KMS-11 (cell line): ENCODE measurements around the gene OTOP2.
A peak's percentile ranks its signal among the peaks of the same experiment; 100 is the strongest.

Experiments used
- H2AFZ ChIP-seq: fragments of 200-600 bp; sonication (generic); 2 replicates; pipeline ENCODE4 v1.6.1; 2016; ENCODE audit warnings: antibody characterized with exemption, mixed run types, low read depth
- H3K27ac ChIP-seq: fragments of 200-600 bp; sonication (generic); 2 replicates; pipeline ENCODE4 v1.6.1; 2016; ENCODE audit warnings: mild to moderate bottlenecking, mixed run types
- H3K27me3 ChIP-seq: fragments of 200-600 bp; sonication (generic); 2 replicates; pipeline ENCODE4 v1.6.1; 2017; ENCODE audit warnings: mild to moderate bottlenecking, low read depth, mixed run types, moderate library complexity; ENCODE audit not compliant: insufficient read depth
- H3K36me3 ChIP-seq: fragments of 200-600 bp; sonication (generic); 2 replicates; pipeline ENCODE4 v1.6.1; 2017; ENCODE audit warnings: mild to moderate bottlenecking, mixed run types; ENCODE audit not compliant: insufficient read depth
- H3K4me1 ChIP-seq: fragments of 200-600 bp; sonication (generic); 2 replicates; pipeline ENCODE4 v1.6.1; 2016; ENCODE audit warnings: mild to moderate bottlenecking, low read depth, mixed run types; ENCODE audit not compliant: poor library complexity, severe bottlenecking
- H3K4me2 ChIP-seq: fragments of 200-600 bp; sonication (generic); 2 replicates; pipeline ENCODE4 v1.7.0; 2016; ENCODE audit warnings: mild to moderate bottlenecking, mixed run types
- H3K4me3 ChIP-seq: fragments of 200-600 bp; sonication (generic); IDR thresholded peaks from 2 replicates; pipeline ENCODE4 v1.6.1; 2017; ENCODE audit warnings: low read depth, low read length, mixed read lengths; ENCODE audit not compliant: insufficient read depth
- H3K79me2 ChIP-seq: fragments of 200-600 bp; sonication (generic); 2 replicates; pipeline ENCODE4 v1.6.1; 2016; ENCODE audit warnings: low read depth, mixed run types; ENCODE audit not compliant: insufficient read depth
- H3K9ac ChIP-seq: fragments of 200-600 bp; sonication (generic); 2 replicates; pipeline ENCODE4 v1.6.1; 2016; ENCODE audit warnings: mild to moderate bottlenecking, mixed run types
- H4K20me1 ChIP-seq: fragments of 200-600 bp; sonication (generic); 2 replicates; pipeline ENCODE4 v1.6.1; 2016; ENCODE audit warnings: mild to moderate bottlenecking, mixed run types; ENCODE audit not compliant: insufficient read depth
- TF ChIP-seq, protein P1 (sequence below): fragments of 200-600 bp; sonication (generic); conservative IDR thresholded peaks from 2 replicates; pipeline ENCODE4 v1.6.1; 2017; ENCODE audit warnings: low read depth, mild to moderate bottlenecking, antibody characterized with exemption, low read length, moderate library complexity, mixed read lengths

Gene OTOP2

DNA sequence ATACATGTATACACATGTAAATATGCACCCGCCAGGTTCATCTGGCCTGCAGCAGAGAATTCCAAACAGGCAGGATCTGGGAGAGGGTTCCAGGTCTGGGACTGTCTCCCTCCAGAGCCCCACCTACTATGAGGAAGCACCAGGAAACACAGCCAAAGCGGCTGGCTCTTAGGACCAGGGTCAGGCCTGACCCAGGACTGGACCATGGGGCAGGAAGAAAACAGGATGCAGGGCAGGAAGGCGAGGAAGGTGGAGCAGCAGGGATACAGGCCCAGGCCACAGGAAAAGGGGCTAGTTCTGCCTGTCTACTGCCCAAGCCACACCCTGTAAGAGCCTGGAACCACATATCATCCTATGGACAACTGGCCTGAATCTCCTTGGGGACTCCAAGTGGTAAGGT is 46.3 kb downstream of the OTOP2 start:
- no peak overlapping the region for H3K4me2 ChIP-seq

DNA sequence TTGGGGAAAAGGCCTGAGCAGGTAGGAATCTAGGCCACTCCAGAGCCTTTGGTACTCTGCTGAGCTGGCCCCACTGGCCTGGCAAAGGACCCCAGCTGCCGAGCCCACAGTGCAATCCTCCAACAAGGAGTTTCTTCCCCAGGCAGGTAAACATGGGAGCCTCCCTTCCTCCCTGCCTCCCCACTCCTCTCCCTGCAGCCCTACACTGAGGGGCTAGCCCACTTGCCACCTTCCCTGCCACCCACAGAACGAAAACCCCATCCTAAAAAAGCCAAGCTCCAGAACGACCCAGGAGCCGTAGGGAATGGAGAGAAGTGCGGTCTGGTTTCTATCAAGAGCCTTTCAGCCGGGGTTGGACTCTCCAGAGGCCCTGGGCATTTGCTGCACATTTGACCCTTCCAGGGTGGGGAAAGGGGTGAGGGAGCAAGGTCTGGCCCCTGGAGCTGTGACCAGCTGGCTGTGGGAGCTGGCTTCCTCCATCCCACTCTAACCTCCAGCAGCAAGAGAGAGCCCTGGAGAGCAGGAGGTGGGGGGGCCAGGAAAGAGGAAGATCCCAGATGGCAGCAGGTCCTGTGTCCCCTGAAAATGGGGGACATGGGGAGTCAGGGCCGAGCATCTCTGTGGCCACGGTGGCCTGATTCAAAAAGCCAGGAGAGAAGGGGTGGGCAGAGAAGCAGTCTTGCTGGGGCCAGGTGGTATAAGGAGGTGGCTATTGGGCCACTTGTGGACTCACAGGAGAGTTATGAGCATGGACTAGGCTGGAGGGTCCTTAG is 47.2 kb downstream of the OTOP2 start:
- Histone ChIP-seq H2AFZ (no peak overlapping the region), H4K20me1 (no peaks in the 10 kb centered on the region), H3K9ac (no peak overlapping the region), H3K4me2 (no peak overlapping the region), H3K27ac (no peak overlapping the region), H3K4me1 (peaks cover 3% of the 10 kb centered on the region), H3K79me2 (no peaks in the 10 kb centered on the region), H3K4me3 (no peak overlapping the region), H3K36me3 (no peaks in the 10 kb centered on the region), H3K27me3 (peaks cover 29% of the 10 kb centered on the region)
- TF ChIP-seq, protein P1, sequence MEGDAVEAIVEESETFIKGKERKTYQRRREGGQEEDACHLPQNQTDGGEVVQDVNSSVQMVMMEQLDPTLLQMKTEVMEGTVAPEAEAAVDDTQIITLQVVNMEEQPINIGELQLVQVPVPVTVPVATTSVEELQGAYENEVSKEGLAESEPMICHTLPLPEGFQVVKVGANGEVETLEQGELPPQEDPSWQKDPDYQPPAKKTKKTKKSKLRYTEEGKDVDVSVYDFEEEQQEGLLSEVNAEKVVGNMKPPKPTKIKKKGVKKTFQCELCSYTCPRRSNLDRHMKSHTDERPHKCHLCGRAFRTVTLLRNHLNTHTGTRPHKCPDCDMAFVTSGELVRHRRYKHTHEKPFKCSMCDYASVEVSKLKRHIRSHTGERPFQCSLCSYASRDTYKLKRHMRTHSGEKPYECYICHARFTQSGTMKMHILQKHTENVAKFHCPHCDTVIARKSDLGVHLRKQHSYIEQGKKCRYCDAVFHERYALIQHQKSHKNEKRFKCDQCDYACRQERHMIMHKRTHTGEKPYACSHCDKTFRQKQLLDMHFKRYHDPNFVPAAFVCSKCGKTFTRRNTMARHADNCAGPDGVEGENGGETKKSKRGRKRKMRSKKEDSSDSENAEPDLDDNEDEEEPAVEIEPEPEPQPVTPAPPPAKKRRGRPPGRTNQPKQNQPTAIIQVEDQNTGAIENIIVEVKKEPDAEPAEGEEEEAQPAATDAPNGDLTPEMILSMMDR = no peak

More for the DNA sequence above, 46.3 kb downstream of the OTOP2 start:
- H3K27me3 ChIP-seq = peaks cover 22% of the 10 kb centered on the region
- H3K4me3 ChIP-seq = no peak overlapping the region
- H4K20me1 ChIP-seq = no peaks in the 10 kb centered on the region
- peaks cover 3% of the 10 kb centered on the region for H3K4me1 ChIP-seq
- no peaks in the 10 kb centered on the region for H3K79me2 ChIP-seq
- no peak overlapping the region for H3K9ac ChIP-seq
- no peaks in the 10 kb centered on the region for H3K36me3 ChIP-seq
- H3K27ac ChIP-seq = no peak overlapping the region
- TF ChIP-seq, protein P1 = no peak
- no peak overlapping the region for H2AFZ ChIP-seq

DNA sequence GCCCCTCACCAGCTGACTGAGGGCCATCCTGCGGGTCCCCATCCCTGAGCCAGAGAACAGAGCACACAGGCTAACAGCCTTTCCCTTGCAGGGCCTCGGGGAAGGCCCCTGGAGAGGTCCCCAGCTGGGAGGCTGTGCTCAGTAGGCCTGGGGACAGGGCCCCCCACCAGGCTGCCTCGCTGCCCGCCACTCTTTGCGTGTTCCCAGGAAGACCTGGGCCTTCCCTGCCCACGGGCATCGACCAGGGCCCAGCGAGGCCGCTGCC is 47.7 kb downstream of the OTOP2 start:
- no peak overlapping the region for H3K4me3 ChIP-seq
- TF ChIP-seq, protein P1 = no peak
- H3K4me2 ChIP-seq = no peak overlapping the region
- H3K9ac ChIP-seq = no peak overlapping the region
- H3K79me2 ChIP-seq = no peaks in the 10 kb centered on the region
- no peak overlapping the region for H3K27ac ChIP-seq
- H2AFZ ChIP-seq = peak overlapping the region; percentile 60; the same call in 1 of the 2 replicates
- H3K36me3 ChIP-seq = no peaks in the 10 kb centered on the region
- peaks cover 3% of the 10 kb centered on the region for H3K4me1 ChIP-seq
- peaks cover 31% of the 10 kb centered on the region for H3K27me3 ChIP-seq
- H4K20me1 ChIP-seq = no peaks in the 10 kb centered on the region

DNA sequence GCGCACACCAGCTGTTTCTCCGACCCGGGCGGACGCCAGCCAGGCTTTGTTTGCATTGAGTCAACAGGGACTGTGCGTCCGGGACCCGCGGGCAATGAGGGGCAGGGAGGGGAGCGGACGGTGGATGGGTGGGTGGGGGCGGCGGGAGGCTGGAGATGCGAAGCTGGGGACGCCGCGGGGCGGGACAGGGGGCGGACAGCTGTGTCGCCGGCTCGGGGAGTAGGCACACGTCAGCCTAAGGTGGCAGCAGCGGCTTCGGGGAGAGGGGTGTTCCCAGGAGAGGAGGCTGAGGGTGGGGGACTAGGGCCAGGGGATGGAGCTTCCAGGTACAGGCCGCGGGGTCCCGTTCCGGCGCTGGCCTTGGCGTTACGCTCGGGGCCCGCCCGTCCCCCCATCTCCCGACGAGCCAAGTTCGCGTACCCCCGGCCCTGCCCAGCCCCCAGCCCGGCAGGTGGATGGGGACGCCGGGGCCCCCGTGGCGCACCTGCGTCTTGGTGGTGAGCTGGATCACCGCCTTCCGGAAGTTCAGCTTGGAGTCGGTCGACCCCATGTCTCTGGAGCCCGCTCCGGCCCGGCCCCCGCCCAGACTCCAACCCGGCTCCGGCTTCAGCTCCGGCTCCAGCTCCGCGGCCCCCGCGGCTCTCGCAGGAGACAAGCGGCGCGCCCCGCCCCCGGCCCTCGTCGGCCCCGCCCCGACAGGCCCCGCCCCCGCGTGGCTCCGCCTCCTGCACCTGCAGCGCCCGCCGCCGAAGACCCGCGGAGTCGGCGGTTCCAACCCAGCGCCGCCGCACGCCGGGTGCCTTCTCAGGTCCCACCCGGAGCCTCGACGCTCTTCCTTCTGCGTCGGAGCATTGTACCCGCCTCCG is 48.3 kb downstream of the OTOP2 start, which contains the start of gene HID1:
HID1 (minus strand) TSS at position 653 of the 866 bp plus-strand sequence; CDS start at position 550, 103 bp downstream.
- Histone ChIP-seq H3K36me3 (no peaks in the 10 kb centered on the region), H3K79me2 (no peaks in the 10 kb centered on the region), H3K4me1 (peaks cover 3% of the 10 kb centered on the region), H3K27ac (no peak within 1 kb of the TSS), H3K9ac (peak within 1 kb of the TSS; percentile 22; the same call in 1 of the 2 replicates), H3K27me3 (peaks cover 32% of the 10 kb centered on the region), H2AFZ (peak within 1 kb of the TSS; percentile 60), H3K4me2 (peak within 1 kb of the TSS; percentile 63), H3K4me3 (no peak within 1 kb of the TSS), H4K20me1 (no peaks in the 10 kb centered on the region)
- TF ChIP-seq, protein P1 = no peak
